BE2C (cell line): Measurements from ENCODE around the gene NRARP.

Experiments used
- DNase-seq: peaks from one replicate; pipeline ENCODE4 v3.0.0-alpha.2; 2020
- H3K27me3 ChIP-seq: fragments of 250-450 bp; sonication (Bioruptor Pico); 2 replicates; pipeline ENCODE4 v1.5.1; 2020; ENCODE audit warnings: mild to moderate bottlenecking
- H3K36me3 ChIP-seq: fragments of 250-450 bp; sonication (Bioruptor Pico); 2 replicates; pipeline ENCODE4 v1.5.1; 2020; ENCODE audit warnings: mild to moderate bottlenecking
- H3K4me1 ChIP-seq: fragments of 250-450 bp; sonication (Bioruptor Pico); 2 replicates; pipeline ENCODE4 v1.5.1; 2020
- H3K4me3 ChIP-seq: 2 replicates; pipeline ENCODE4 v1.5.1; 2011; ENCODE audit warnings: low read depth, low read length
- H3K9me3 ChIP-seq: fragments of 250-450 bp; sonication (Bioruptor Pico); 2 replicates; pipeline ENCODE4 v1.5.1; 2020
- CTCF ChIP-seq: IDR thresholded peaks from 2 replicates; pipeline ENCODE4 v1.5.1; 2012; ENCODE audit warnings: mild to moderate bottlenecking, low read depth, low read length

NRARP gene

GRCh38 chr9:137293094-137293481 is 9.0 kb downstream of the NRARP start:
- Histone ChIP-seq H3K4me1 (peaks cover 10% of the 10 kb centered on the region), H3K27me3 (peaks cover 6% of the 10 kb centered on the region; the same call in 1 of the 2 replicates), H3K4me3 (no peak overlapping the region), H3K36me3 (no peaks in the 10 kb centered on the region), H3K9me3 (peaks cover 7% of the 10 kb centered on the region)
- no peak for TF ChIP-seq CTCF
- DNase-seq = no peak

GRCh38 chr9:137286975-137287383 is 15.1 kb downstream of the NRARP start:
- no peaks in the 10 kb centered on the region for H3K36me3 ChIP-seq
- H3K4me1 ChIP-seq = no peaks in the 10 kb centered on the region
- peak; percentile 79 for TF ChIP-seq CTCF
- H3K9me3 ChIP-seq = no peaks in the 10 kb centered on the region
- peak; percentile 77 for DNase-seq
- H3K27me3 ChIP-seq = no peaks in the 10 kb centered on the region
- H3K4me3 ChIP-seq = no peak overlapping the region

- H3K4me3 ChIP-seq = peak overlapping the region; percentile 37
- no peaks in the 10 kb centered on the region for H3K27me3 ChIP-seq
- peak; percentile 36 for DNase-seq
- peaks cover 9% of the 10 kb centered on the region for H3K4me1 ChIP-seq
- no peak for TF ChIP-seq CTCF
- no peaks in the 10 kb centered on the region for H3K9me3 ChIP-seq
- H3K36me3 ChIP-seq = no peaks in the 10 kb centered on the region
Observed at GRCh38 chr9:137281345-137282116, 20.5 kb downstream of the NRARP start.

- peak; percentile 77 for DNase-seq
- peak; percentile 43 for TF ChIP-seq CTCF
- H3K36me3 ChIP-seq = no peaks in the 10 kb centered on the region
- peaks cover 12% of the 10 kb centered on the region for H3K4me1 ChIP-seq
- H3K4me3 ChIP-seq = peak overlapping the region; percentile 37
- H3K27me3 ChIP-seq = no peaks in the 10 kb centered on the region
- no peaks in the 10 kb centered on the region for H3K9me3 ChIP-seq
Observed at GRCh38 chr9:137280474-137281344, 21.4 kb downstream of the NRARP start.

- H3K9me3 ChIP-seq = no peaks in the 10 kb centered on the region
- no peak for TF ChIP-seq CTCF
- peaks cover 12% of the 10 kb centered on the region for H3K4me1 ChIP-seq
- H3K4me3 ChIP-seq = no peak overlapping the region
- no peak for DNase-seq
- no peaks in the 10 kb centered on the region for H3K27me3 ChIP-seq
- H3K36me3 ChIP-seq = no peaks in the 10 kb centered on the region
Observed at GRCh38 chr9:137279741-137280473, 22.2 kb downstream of the NRARP start.
